T47D (cell line): ENCODE measurements around the gene DCTD.
A peak's percentile ranks its signal among the peaks of the same experiment; 100 is the strongest.

Experiments used
- DNase-seq, 2 experiments: peaks; one replicate each; pipeline versions ENCODE4 v3.0.0 to v3.0.0-alpha.2; 2011 to 2012; ENCODE audit warnings: low read depth in 1 of 2, low spot score in 1 of 2
- JUND ChIP-seq: IDR thresholded peaks from 2 replicates; pipeline ENCODE4 v1.6.1; 2012; ENCODE audit warnings: low read depth
- in situ Hi-C: cut with HindIII; loops from 2 replicates; pipeline ENCODE4 v1.10.0; 2016; ENCODE audit warnings: low sequenced_read_pairs, low pct_unique_long_range_greater_than_20kb

Gene DCTD

GRCh38 chr4:182880387-182881356 lies 36.5 kb downstream of the DCTD start:
- in situ Hi-C loops, result no loop called here
- DNase-seq, result no peak
- TF ChIP-seq JUND, result no peak

- TF ChIP-seq JUND, result no peak
- DNase-seq, result no peak
- in situ Hi-C loops, result no loop called here
Observed at GRCh38 chr4:182879913-182880312, 37.3 kb downstream of the DCTD start.

DNA sequence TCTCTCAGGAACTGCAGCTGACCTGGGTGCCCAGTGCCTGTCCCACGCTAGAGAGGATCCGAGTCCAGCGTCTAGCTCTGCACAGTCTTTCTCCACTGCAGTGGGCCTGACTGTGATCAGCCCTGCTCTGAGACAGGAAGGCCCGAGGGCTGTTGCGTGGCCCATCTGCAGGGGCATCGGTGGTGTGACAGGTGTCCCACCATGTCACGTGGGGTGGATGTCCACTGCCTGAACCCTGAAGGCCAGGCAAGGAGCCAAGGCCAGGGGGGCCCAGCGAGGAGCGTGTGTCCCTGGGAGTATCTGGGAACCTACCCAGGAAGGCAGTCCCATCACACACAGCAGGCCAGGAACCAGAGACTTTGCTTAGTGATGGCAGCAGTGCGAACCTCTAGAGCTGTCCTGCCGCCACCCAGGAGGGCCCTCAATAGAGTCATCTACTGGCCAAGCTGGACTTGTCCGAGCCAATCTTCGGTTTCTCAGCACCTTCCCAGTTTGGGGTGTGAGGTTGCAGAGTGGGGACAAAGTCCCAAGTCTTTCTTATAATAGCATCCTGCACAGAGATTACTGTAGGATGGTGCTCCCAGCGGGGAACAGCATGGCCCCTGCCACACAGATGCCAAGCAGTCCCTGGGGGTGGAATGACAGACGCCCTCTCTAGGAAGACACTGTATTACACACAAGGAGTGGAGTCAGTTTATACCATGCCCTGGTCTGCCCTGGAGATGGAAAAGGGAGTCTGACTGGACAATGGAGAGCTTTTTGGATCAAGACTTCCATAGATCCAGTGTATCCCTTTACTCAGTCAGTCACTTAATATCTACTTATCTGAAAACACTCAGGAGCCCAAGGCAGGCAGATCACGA lies 38.3 kb downstream of the DCTD start:
- no peak for TF ChIP-seq JUND
- in situ Hi-C loops, result no loop called here
- DNase-seq, result no peak

GRCh38 chr4:182877326-182877883 lies 39.8 kb downstream of the DCTD start:
- peak in 1 of 2 experiments; percentile 12 for DNase-seq
- no peak for TF ChIP-seq JUND
- in situ Hi-C loops, result no loop called here

GRCh38 chr4:182876427-182876826 lies 40.8 kb downstream of the DCTD start:
- TF ChIP-seq JUND, result no peak
- DNase-seq, result no peak
- in situ Hi-C loops, result no loop called here

- DNase-seq, result no peak
- no peak for TF ChIP-seq JUND
- in situ Hi-C loops, result no loop called here
Observed at GRCh38 chr4:182875453-182876405, 41.5 kb downstream of the DCTD start.

- TF ChIP-seq JUND, result no peak
- no peak for DNase-seq
- in situ Hi-C loops, result no loop called here
Observed at GRCh38 chr4:182874797-182875345, 42.3 kb downstream of the DCTD start.

- no peak for DNase-seq
- TF ChIP-seq JUND, result no peak
- in situ Hi-C loops, result no loop called here
Observed at GRCh38 chr4:182874304-182874751, 42.9 kb downstream of the DCTD start.

DNA sequence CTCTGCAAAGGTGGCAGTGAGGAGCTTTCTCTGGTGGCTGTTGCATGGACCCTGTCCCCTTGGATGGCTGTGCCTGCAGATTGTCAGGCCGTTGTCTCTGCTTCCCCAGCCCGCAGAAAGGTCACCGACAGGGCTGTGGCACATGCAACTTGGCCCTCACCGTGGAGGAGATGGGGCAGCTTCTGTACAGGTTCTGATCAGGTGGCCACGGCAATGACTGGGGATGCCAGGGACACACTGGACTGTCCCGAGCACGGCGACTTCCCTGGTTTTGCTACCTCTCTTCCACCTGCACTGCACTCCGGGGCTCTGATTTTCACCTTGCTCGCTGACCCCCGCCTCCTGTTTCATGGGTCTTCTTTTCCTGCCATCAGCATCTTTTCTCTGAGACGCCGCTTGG lies 43.5 kb downstream of the DCTD start:
- no peak for TF ChIP-seq JUND
- in situ Hi-C loops, result no loop called here
- DNase-seq, result no peak

- in situ Hi-C loops, result no loop called here
- DNase-seq, result no peak
- no peak for TF ChIP-seq JUND
Observed at GRCh38 chr4:182873289-182873688, 43.9 kb downstream of the DCTD start.

DNA sequence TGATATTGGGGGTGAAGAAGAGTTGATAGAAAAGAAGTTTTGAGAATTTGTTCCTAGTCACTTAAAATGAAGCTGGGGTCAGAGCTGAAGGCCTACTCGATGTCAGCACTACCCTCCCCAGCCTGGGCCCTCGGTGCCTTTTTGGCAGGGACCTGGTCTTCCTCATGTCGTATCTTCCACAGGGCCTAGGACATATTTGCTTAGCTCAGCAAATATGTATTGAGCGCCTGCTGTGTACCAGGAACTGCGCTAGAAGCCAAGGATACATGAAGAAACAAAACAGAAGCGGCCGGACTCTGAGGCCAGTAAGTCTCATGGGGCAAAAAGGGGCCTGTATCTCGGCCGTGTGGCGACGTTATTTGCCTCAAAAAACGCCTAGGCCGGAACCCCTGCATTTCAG lies 44.3 kb downstream of the DCTD start:
- in situ Hi-C loops, result no loop called here
- DNase-seq, result no peak
- no peak for TF ChIP-seq JUND

DNA sequence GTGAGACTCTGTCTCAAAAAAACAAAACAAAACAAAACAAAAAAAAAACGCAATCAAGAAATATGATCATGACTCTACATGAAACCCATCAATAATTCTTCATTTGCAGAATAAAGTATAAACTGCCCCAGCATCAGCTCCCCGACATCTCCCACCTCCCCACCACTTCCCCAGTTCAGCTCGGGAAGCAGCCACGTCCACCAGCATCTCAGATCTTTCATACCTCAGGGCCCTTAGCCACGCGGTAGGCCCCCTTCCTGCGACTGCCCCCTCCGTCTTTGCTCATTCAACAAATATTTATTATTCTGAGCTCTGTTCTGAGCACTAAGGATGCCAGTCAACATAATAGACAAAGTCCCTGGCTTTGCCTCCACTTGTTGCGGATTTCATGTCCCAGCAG lies 45.6 kb downstream of the DCTD start:
- in situ Hi-C loops, result no loop called here
- no peak for TF ChIP-seq JUND
- DNase-seq, result no peak
